HG02642 (cell line): ENCODE measurements around the gene KCND3.

Experiments
- ATAC-seq: cut with Tn5 transposase; IDR thresholded peaks from one replicate; pipeline ENCODE4 v1.9.1; 2021; ENCODE audit warnings: mild to moderate bottlenecking; ENCODE audit not compliant: unreplicated experiment, poor library complexity

KCND3 gene

GRCh38 chr1:111856411-111857185, 132.9 kb downstream of the KCND3 start:
- no peak for ATAC-seq

- ATAC-seq: no peak
These were observed 134.2 kb downstream of the KCND3 start for GRCh38 chr1:111855260-111855659.

GRCh38 chr1:111852261-111852721, 137.2 kb downstream of the KCND3 start:
- ATAC-seq: no peak

GRCh38 chr1:111851552-111851951, 137.9 kb downstream of the KCND3 start:
- ATAC-seq: no peak

- ATAC-seq: no peak
These were observed 139.4 kb downstream of the KCND3 start for GRCh38 chr1:111850109-111850508.

- no peak for ATAC-seq
These were observed 140.5 kb downstream of the KCND3 start for GRCh38 chr1:111848852-111849545.

GRCh38 chr1:111847466-111847865, 142.0 kb downstream of the KCND3 start:
- no peak for ATAC-seq

- ATAC-seq: no peak
These were observed 142.6 kb downstream of the KCND3 start for GRCh38 chr1:111846842-111847241.

GRCh38 chr1:111843177-111843576, 146.3 kb downstream of the KCND3 start:
- ATAC-seq: no peak

- no peak for ATAC-seq
These were observed 147.1 kb downstream of the KCND3 start for GRCh38 chr1:111842411-111842810.

GRCh38 chr1:111841746-111842145, 147.7 kb downstream of the KCND3 start:
- ATAC-seq: no peak

GRCh38 chr1:111841189-111841588, 148.3 kb downstream of the KCND3 start:
- ATAC-seq: no peak

GRCh38 chr1:111837393-111837792, 152.1 kb downstream of the KCND3 start:
- ATAC-seq: no peak

- ATAC-seq: no peak
These were observed 153.4 kb downstream of the KCND3 start for GRCh38 chr1:111836111-111836510.

- no peak for ATAC-seq
These were observed 154.0 kb downstream of the KCND3 start for GRCh38 chr1:111835514-111835913.

- no peak for ATAC-seq
These were observed 154.5 kb downstream of the KCND3 start for GRCh38 chr1:111834956-111835355.

- ATAC-seq: no peak
These were observed 156.1 kb downstream of the KCND3 start for GRCh38 chr1:111833334-111833733.

GRCh38 chr1:111832521-111833155, 156.8 kb downstream of the KCND3 start:
- no peak for ATAC-seq

- ATAC-seq: no peak
These were observed 158.3 kb downstream of the KCND3 start for GRCh38 chr1:111831153-111831552.

- ATAC-seq: no peak
These were observed 161.5 kb downstream of the KCND3 start for GRCh38 chr1:111827946-111828345.

GRCh38 chr1:111826278-111826677, 163.2 kb downstream of the KCND3 start:
- ATAC-seq: no peak
